Measurements from ENCODE around the gene TFCP2L1.
A peak's percentile ranks its signal among the peaks of the same experiment; 100 is the strongest.

TFCP2L1 gene, protein sequence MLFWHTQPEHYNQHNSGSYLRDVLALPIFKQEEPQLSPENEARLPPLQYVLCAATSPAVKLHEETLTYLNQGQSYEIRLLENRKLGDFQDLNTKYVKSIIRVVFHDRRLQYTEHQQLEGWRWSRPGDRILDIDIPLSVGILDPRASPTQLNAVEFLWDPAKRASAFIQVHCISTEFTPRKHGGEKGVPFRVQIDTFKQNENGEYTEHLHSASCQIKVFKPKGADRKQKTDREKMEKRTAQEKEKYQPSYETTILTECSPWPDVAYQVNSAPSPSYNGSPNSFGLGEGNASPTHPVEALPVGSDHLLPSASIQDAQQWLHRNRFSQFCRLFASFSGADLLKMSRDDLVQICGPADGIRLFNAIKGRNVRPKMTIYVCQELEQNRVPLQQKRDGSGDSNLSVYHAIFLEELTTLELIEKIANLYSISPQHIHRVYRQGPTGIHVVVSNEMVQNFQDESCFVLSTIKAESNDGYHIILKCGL

GRCh38 chr2:121284463-121285449 is at the start of gene TFCP2L1:
Gene TFCP2L1, minus strand, starts transcription at chr2:121285202. Its CDS starts 93 bp downstream, at chr2:121285109.
- no peaks in the 10 kb centered on the region for H3K9me3 ChIP-seq (ENCODE audit: control insufficient read depth, insufficient read depth, low read depth, low read length)
- H3K36me3 ChIP-seq (ENCODE audit: control insufficient read depth in 2 of 2, insufficient read depth in 1 of 2, low read length in 2 of 2) = peaks cover 0 to 5% of the 10 kb centered on the region in 2 experiments; a peak in 1 of 3 replicates
- peak within 1 kb of the TSS; percentile 56 for H3K4me3 ChIP-seq (ENCODE audit: low read depth, low read length)
- peaks cover 16% of the 10 kb centered on the region for H3K4me1 ChIP-seq (ENCODE audit: control insufficient read depth, insufficient read depth, low read length)
- CTCF ChIA-PET = interaction anchor here (1.2 kb wide), 1 partner anchor 37 kb away, joined by 4 read pairs; no protein-coding TSS in a partner anchor
- H3K27ac ChIP-seq (ENCODE audit: extremely low read depth, low read depth, low read length) = peak within 1 kb of the TSS; percentile 60; the same call in 1 of the 2 replicates
- POLR2A ChIA-PET = no interaction called here
- no peak for TF ChIP-seq ZBTB11 (tag by site-specific recombination; conservative IDR thresholded peaks at IDR 0.05; ENCODE audit: low read depth)
- no peak for TF ChIP-seq ZNF132 (tag by site-specific recombination; IDR thresholded peaks at IDR 0.05; ENCODE audit: borderline replicate concordance)
- TF ChIP-seq ZNF560 (tag by site-specific recombination; IDR thresholded peaks at IDR 0.05; ENCODE audit: borderline replicate concordance) = no peak
- TF ChIP-seq, protein P1, sequence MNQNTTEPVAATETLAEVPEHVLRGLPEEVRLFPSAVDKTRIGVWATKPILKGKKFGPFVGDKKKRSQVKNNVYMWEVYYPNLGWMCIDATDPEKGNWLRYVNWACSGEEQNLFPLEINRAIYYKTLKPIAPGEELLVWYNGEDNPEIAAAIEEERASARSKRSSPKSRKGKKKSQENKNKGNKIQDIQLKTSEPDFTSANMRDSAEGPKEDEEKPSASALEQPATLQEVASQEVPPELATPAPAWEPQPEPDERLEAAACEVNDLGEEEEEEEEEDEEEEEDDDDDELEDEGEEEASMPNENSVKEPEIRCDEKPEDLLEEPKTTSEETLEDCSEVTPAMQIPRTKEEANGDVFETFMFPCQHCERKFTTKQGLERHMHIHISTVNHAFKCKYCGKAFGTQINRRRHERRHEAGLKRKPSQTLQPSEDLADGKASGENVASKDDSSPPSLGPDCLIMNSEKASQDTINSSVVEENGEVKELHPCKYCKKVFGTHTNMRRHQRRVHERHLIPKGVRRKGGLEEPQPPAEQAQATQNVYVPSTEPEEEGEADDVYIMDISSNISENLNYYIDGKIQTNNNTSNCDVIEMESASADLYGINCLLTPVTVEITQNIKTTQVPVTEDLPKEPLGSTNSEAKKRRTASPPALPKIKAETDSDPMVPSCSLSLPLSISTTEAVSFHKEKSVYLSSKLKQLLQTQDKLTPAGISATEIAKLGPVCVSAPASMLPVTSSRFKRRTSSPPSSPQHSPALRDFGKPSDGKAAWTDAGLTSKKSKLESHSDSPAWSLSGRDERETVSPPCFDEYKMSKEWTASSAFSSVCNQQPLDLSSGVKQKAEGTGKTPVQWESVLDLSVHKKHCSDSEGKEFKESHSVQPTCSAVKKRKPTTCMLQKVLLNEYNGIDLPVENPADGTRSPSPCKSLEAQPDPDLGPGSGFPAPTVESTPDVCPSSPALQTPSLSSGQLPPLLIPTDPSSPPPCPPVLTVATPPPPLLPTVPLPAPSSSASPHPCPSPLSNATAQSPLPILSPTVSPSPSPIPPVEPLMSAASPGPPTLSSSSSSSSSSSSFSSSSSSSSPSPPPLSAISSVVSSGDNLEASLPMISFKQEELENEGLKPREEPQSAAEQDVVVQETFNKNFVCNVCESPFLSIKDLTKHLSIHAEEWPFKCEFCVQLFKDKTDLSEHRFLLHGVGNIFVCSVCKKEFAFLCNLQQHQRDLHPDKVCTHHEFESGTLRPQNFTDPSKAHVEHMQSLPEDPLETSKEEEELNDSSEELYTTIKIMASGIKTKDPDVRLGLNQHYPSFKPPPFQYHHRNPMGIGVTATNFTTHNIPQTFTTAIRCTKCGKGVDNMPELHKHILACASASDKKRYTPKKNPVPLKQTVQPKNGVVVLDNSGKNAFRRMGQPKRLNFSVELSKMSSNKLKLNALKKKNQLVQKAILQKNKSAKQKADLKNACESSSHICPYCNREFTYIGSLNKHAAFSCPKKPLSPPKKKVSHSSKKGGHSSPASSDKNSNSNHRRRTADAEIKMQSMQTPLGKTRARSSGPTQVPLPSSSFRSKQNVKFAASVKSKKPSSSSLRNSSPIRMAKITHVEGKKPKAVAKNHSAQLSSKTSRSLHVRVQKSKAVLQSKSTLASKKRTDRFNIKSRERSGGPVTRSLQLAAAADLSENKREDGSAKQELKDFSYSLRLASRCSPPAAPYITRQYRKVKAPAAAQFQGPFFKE (tag by site-specific recombination; IDR thresholded peaks at IDR 0.05; ENCODE audit: borderline replicate concordance) = no peak
- TF ChIP-seq, protein P2, sequence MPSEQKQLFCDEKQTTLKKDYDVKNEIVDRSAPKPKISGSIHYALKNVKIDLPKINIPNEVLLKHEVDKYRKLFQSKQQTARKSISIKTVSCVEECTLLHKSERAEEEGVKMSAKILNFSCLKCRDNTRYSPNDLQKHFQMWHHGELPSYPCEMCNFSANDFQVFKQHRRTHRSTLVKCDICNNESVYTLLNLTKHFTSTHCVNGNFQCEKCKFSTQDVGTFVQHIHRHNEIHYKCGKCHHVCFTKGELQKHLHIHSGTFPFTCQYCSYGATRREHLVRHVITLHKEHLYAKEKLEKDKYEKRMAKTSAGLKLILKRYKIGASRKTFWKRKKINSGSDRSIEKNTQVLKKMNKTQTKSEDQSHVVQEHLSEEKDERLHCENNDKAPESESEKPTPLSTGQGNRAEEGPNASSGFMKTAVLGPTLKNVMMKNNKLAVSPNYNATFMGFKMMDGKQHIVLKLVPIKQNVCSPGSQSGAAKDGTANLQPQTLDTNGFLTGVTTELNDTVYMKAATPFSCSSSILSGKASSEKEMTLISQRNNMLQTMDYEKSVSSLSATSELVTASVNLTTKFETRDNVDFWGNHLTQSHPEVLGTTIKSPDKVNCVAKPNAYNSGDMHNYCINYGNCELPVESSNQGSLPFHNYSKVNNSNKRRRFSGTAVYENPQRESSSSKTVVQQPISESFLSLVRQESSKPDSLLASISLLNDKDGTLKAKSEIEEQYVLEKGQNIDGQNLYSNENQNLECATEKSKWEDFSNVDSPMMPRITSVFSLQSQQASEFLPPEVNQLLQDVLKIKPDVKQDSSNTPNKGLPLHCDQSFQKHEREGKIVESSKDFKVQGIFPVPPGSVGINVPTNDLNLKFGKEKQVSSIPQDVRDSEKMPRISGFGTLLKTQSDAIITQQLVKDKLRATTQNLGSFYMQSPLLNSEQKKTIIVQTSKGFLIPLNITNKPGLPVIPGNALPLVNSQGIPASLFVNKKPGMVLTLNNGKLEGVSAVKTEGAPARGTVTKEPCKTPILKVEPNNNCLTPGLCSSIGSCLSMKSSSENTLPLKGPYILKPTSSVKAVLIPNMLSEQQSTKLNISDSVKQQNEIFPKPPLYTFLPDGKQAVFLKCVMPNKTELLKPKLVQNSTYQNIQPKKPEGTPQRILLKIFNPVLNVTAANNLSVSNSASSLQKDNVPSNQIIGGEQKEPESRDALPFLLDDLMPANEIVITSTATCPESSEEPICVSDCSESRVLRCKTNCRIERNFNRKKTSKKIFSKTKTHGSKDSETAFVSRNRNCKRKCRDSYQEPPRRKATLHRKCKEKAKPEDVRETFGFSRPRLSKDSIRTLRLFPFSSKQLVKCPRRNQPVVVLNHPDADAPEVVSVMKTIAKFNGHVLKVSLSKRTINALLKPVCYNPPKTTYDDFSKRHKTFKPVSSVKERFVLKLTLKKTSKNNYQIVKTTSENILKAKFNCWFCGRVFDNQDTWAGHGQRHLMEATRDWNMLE (tag by site-specific recombination; conservative IDR thresholded peaks at IDR 0.05; ENCODE audit: low read depth) = no peak
- no peak for TF ChIP-seq ZNF561 (tag by site-specific recombination; IDR thresholded peaks at IDR 0.05; ENCODE audit: borderline replicate concordance)
- TF ChIP-seq ZBTB21 (tag by site-specific recombination; IDR thresholded peaks at IDR 0.05) = no peak
- TF ChIP-seq, protein P3, sequence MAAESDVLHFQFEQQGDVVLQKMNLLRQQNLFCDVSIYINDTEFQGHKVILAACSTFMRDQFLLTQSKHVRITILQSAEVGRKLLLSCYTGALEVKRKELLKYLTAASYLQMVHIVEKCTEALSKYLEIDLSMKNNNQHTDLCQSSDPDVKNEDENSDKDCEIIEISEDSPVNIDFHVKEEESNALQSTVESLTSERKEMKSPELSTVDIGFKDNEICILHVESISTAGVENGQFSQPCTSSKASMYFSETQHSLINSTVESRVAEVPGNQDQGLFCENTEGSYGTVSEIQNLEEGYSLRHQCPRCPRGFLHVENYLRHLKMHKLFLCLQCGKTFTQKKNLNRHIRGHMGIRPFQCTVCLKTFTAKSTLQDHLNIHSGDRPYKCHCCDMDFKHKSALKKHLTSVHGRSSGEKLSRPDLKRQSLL (tag by site-specific recombination; IDR thresholded peaks at IDR 0.05) = no peak
- no peak for TF ChIP-seq ZNF169 (tag by site-specific recombination; IDR thresholded peaks at IDR 0.05)
- no peak for TF ChIP-seq ZNF521 (tag by site-specific recombination; IDR thresholded peaks at IDR 0.05)
- no peak for TF ChIP-seq KLF9 (tag by site-specific recombination; IDR thresholded peaks at IDR 0.05; ENCODE audit: low read depth)
- no peak for TF ChIP-seq ZNF501 (tag by site-specific recombination; IDR thresholded peaks at IDR 0.05)
- no peak for TF ChIP-seq SETDB1 (IDR thresholded peaks at IDR 0.05; ENCODE audit: insufficient read length, low read length)
- TF ChIP-seq SP3 (tag by site-specific recombination; IDR thresholded peaks at IDR 0.05) = peak; percentile 33
- no peak for TF ChIP-seq ZNF221 (tag by site-specific recombination; IDR thresholded peaks at IDR 0.05; ENCODE audit: borderline replicate concordance)
